Mesenchymal stem cell (in vitro differentiated cells and primary cell): ENCODE data around the gene PRRC2B.

Experiments used
- DNase-seq: peaks from one replicate; pipeline ENCODE4 v3.0.0-alpha.2; 2013
- H2AFZ ChIP-seq: one replicate; pipeline ENCODE4 v1.6.1; 2013; ENCODE audit warnings: low read depth, mild to moderate bottlenecking, control low read depth, inconsistent platforms, low read length, moderate library complexity
- H2AK5ac ChIP-seq: 2 replicates; pipeline ENCODE4 v1.6.1; 2013; ENCODE audit warnings: low read length, moderate library complexity, mild to moderate bottlenecking, inconsistent platforms; ENCODE audit not compliant: severe bottlenecking
- H2BK120ac ChIP-seq: one replicate; pipeline ENCODE4 v1.6.1; 2013; ENCODE audit warnings: low read depth, mild to moderate bottlenecking, inconsistent platforms, low read length, moderate library complexity
- H2BK12ac ChIP-seq, 2 experiments: one replicate each; pipeline ENCODE4 v1.6.1; 2013; ENCODE audit warnings: inconsistent platforms in 2 of 2, low read length in 2 of 2, mild to moderate bottlenecking in 2 of 2, moderate library complexity in 2 of 2, control low read depth in 1 of 2
- H2BK15ac ChIP-seq: one replicate; pipeline ENCODE4 v1.6.1; 2013; ENCODE audit warnings: mild to moderate bottlenecking, low read depth, inconsistent platforms; ENCODE audit not compliant: poor library complexity, severe bottlenecking
- H2BK5ac ChIP-seq: 2 replicates; pipeline ENCODE4 v1.6.1; 2013; ENCODE audit warnings: low read depth, mild to moderate bottlenecking, low read length, control low read depth, inconsistent platforms; ENCODE audit not compliant: poor library complexity, severe bottlenecking
- H3K14ac ChIP-seq, 2 experiments: one replicate each; pipeline ENCODE4 v1.6.1; 2013; ENCODE audit warnings: inconsistent platforms in 2 of 2, low read length in 2 of 2, control low read depth in 1 of 2, mild to moderate bottlenecking in 1 of 2, moderate library complexity in 1 of 2
- H3K18ac ChIP-seq, 2 experiments: one replicate each; pipeline ENCODE4 v1.6.1; 2013; ENCODE audit warnings: inconsistent platforms in 2 of 2, low read length in 2 of 2, control low read depth in 1 of 2, low read depth in 1 of 2, mild to moderate bottlenecking in 1 of 2
- H3K23ac ChIP-seq, 2 experiments: one replicate each; pipeline ENCODE4 v1.6.1; 2013; ENCODE audit warnings: inconsistent platforms in 2 of 2, low read length in 2 of 2, mild to moderate bottlenecking in 2 of 2, moderate library complexity in 2 of 2, control low read depth in 1 of 2
- H3K27ac ChIP-seq: 2 replicates; pipeline ENCODE4 v1.5.1; 2013; ENCODE audit warnings: mild to moderate bottlenecking, moderate library complexity, low read length, control low read depth, inconsistent platforms; ENCODE audit not compliant: poor library complexity, severe bottlenecking
- H3K27me3 ChIP-seq, 2 experiments: 2 replicates each; pipeline versions ENCODE4 v1.6.1 to v1.7.0; 2013; ENCODE audit warnings: low read length in 2 of 2, mild to moderate bottlenecking in 2 of 2, moderate library complexity in 2 of 2, control low read depth in 1 of 2, inconsistent platforms in 1 of 2; ENCODE audit not compliant: control insufficient read depth in 1 of 2, insufficient read depth in 1 of 2
- H3K36me3 ChIP-seq, 2 experiments: 2 replicates each; pipeline versions ENCODE4 v1.6.1 to v1.7.0; 2013; ENCODE audit warnings: low read length in 2 of 2, control low read depth in 1 of 2, inconsistent platforms in 1 of 2, low read depth in 1 of 2, mild to moderate bottlenecking in 1 of 2; ENCODE audit not compliant: insufficient read depth in 2 of 2, control insufficient read depth in 1 of 2
- H3K4ac ChIP-seq, 2 experiments: one replicate each; pipeline ENCODE4 v1.6.1; 2013; ENCODE audit warnings: inconsistent platforms in 2 of 2, low read length in 2 of 2, mild to moderate bottlenecking in 2 of 2, moderate library complexity in 2 of 2, control low read depth in 1 of 2, low read depth in 1 of 2
- H3K4me1 ChIP-seq: 2 replicates; pipeline ENCODE4 v1.6.1; 2013; ENCODE audit warnings: low read depth, low read length, control low read depth; ENCODE audit not compliant: control insufficient read depth, insufficient read depth
- H3K4me2 ChIP-seq: 2 replicates; pipeline ENCODE4 v1.6.1; 2013; ENCODE audit warnings: low read length, mild to moderate bottlenecking, inconsistent platforms; ENCODE audit not compliant: poor library complexity, severe bottlenecking
- H3K4me3 ChIP-seq, 2 experiments: 2 replicates each; pipeline versions ENCODE4 v1.5.1 to v1.7.0; 2013; ENCODE audit warnings: low read length in 2 of 2, mild to moderate bottlenecking in 2 of 2, control low read depth in 1 of 2, low read depth in 1 of 2; ENCODE audit not compliant: insufficient read depth in 1 of 2
- H3K79me1 ChIP-seq: replicated peaks from 2 replicates; pipeline ENCODE4 v1.6.1; 2013; ENCODE audit warnings: mild to moderate bottlenecking, control low read depth, low read length, inconsistent platforms; ENCODE audit not compliant: poor library complexity, severe bottlenecking
- H3K9ac ChIP-seq: 2 replicates; pipeline ENCODE4 v1.7.0; 2013; ENCODE audit warnings: mild to moderate bottlenecking, low read length, moderate library complexity
- H3K9me3 ChIP-seq: 2 replicates; pipeline ENCODE4 v1.7.0; 2013; ENCODE audit warnings: mild to moderate bottlenecking, low read length; ENCODE audit not compliant: control insufficient read depth
- H4K8ac ChIP-seq: one replicate; pipeline ENCODE4 v1.6.1; 2013; ENCODE audit warnings: inconsistent platforms, mild to moderate bottlenecking, low read length, moderate library complexity
- H4K91ac ChIP-seq: one replicate; pipeline ENCODE4 v1.6.1; 2013; ENCODE audit warnings: mild to moderate bottlenecking, low read length, inconsistent platforms
- WGBS: methylation state at CpG from one replicate; pipeline ENCODE4 v1.1.7; 2013; ENCODE audit warnings: mixed read lengths; 5-methylcytosine and 5-hydroxymethylcytosine counted together

Gene PRRC2B

GRCh38 chr9:131490514-131490913, 96.6 kb downstream of the PRRC2B start:
- Histone ChIP-seq H3K4ac (no peak overlapping the region), H4K8ac (no peak overlapping the region), H3K9ac (no peak overlapping the region), H3K18ac (no peak overlapping the region), H3K23ac (no peak overlapping the region), H3K14ac (no peak overlapping the region), H3K9me3 (no peaks in the 10 kb centered on the region), H2BK5ac (no peak overlapping the region), H3K4me1 (no peaks in the 10 kb centered on the region), H3K79me1 (peaks cover 55% of the 10 kb centered on the region), H3K27ac (no peak overlapping the region), H2BK120ac (no peak overlapping the region), H3K36me3 (peaks cover 98 to 99% of the 10 kb centered on the region in 2 experiments), H2AFZ (no peak overlapping the region), H2BK15ac (no peak overlapping the region), H3K4me2 (no peak overlapping the region), H4K91ac (no peak overlapping the region), H2AK5ac (no peak overlapping the region), H3K4me3 (no peak overlapping the region), H2BK12ac (no peak overlapping the region), H3K27me3 (no peaks in the 10 kb centered on the region)
- WGBS: 83% methylated on average over 8 of the region's 8 CpGs
- DNase-seq: no peak

- Histone ChIP-seq H2BK12ac (no peak overlapping the region), H4K8ac (no peak overlapping the region), H2BK15ac (no peak overlapping the region), H3K4ac (no peak overlapping the region), H3K9ac (no peak overlapping the region), H3K4me3 (no peak overlapping the region), H2BK120ac (no peak overlapping the region), H3K14ac (no peak overlapping the region), H3K4me2 (no peak overlapping the region), H3K9me3 (no peaks in the 10 kb centered on the region), H3K23ac (no peak overlapping the region), H2AK5ac (no peak overlapping the region), H3K18ac (no peak overlapping the region), H2BK5ac (no peak overlapping the region), H3K79me1 (peaks cover 56% of the 10 kb centered on the region), H2AFZ (no peak overlapping the region), H3K4me1 (no peaks in the 10 kb centered on the region), H3K36me3 (peaks cover 98 to 99% of the 10 kb centered on the region in 2 experiments), H4K91ac (no peak overlapping the region), H3K27ac (no peak overlapping the region), H3K27me3 (no peaks in the 10 kb centered on the region)
- 98% methylated on average over 20 of the region's 20 CpGs for whole genome bisulfite sequencing
- DNase-seq: no peak
These were observed 97.3 kb downstream of the PRRC2B start for GRCh38 chr9:131491001-131491710.

GRCh38 chr9:131492070-131492469, 98.2 kb downstream of the PRRC2B start:
- H3K23ac ChIP-seq: no peak overlapping the region
- no peak overlapping the region for H2BK15ac ChIP-seq
- no peak overlapping the region for H3K14ac ChIP-seq
- no peak overlapping the region for H4K91ac ChIP-seq
- H3K9me3 ChIP-seq: no peaks in the 10 kb centered on the region
- no peak overlapping the region for H2AFZ ChIP-seq
- H2BK5ac ChIP-seq: no peak overlapping the region
- H3K4me2 ChIP-seq: no peak overlapping the region
- peaks cover 98 to 100% of the 10 kb centered on the region in 2 experiments for H3K36me3 ChIP-seq
- no peak for DNase-seq
- H3K27ac ChIP-seq: no peak overlapping the region
- H3K9ac ChIP-seq: no peak overlapping the region
- no peak overlapping the region for H2BK12ac ChIP-seq
- H3K4ac ChIP-seq: no peak overlapping the region
- peaks cover 62% of the 10 kb centered on the region for H3K79me1 ChIP-seq
- no peak overlapping the region for H4K8ac ChIP-seq
- no peak overlapping the region for H3K18ac ChIP-seq
- no peak overlapping the region for H2AK5ac ChIP-seq
- H3K4me3 ChIP-seq: no peak overlapping the region
- H3K4me1 ChIP-seq: no peaks in the 10 kb centered on the region
- no peak overlapping the region for H2BK120ac ChIP-seq
- 96% methylated on average over 6 of the region's 6 CpGs for WGBS
- H3K27me3 ChIP-seq: no peaks in the 10 kb centered on the region

- no peak overlapping the region for H3K18ac ChIP-seq
- DNase-seq: no peak
- H3K9ac ChIP-seq: no peak overlapping the region
- no peaks in the 10 kb centered on the region for H3K9me3 ChIP-seq
- no peak overlapping the region for H3K14ac ChIP-seq
- H3K4me1 ChIP-seq: no peaks in the 10 kb centered on the region
- H3K27me3 ChIP-seq: no peaks in the 10 kb centered on the region
- H3K27ac ChIP-seq: no peak overlapping the region
- H4K91ac ChIP-seq: no peak overlapping the region
- no peak overlapping the region for H3K4me3 ChIP-seq
- H2BK120ac ChIP-seq: no peak overlapping the region
- no peak overlapping the region for H2BK5ac ChIP-seq
- H4K8ac ChIP-seq: no peak overlapping the region
- H2BK12ac ChIP-seq: no peak overlapping the region
- H3K4me2 ChIP-seq: no peak overlapping the region
- H2AFZ ChIP-seq: no peak overlapping the region
- no peak overlapping the region for H3K23ac ChIP-seq
- no peak overlapping the region for H3K4ac ChIP-seq
- H2BK15ac ChIP-seq: no peak overlapping the region
- H3K36me3 ChIP-seq: peaks cover 98 to 100% of the 10 kb centered on the region in 2 experiments
- peaks cover 62% of the 10 kb centered on the region for H3K79me1 ChIP-seq
- 98% methylated on average over 18 of the region's 22 CpGs for WGBS
- no peak overlapping the region for H2AK5ac ChIP-seq
These were observed 100.5 kb downstream of the PRRC2B start for GRCh38 chr9:131494296-131494870.
